ENCODE data around the gene ZNF488.

DNA sequence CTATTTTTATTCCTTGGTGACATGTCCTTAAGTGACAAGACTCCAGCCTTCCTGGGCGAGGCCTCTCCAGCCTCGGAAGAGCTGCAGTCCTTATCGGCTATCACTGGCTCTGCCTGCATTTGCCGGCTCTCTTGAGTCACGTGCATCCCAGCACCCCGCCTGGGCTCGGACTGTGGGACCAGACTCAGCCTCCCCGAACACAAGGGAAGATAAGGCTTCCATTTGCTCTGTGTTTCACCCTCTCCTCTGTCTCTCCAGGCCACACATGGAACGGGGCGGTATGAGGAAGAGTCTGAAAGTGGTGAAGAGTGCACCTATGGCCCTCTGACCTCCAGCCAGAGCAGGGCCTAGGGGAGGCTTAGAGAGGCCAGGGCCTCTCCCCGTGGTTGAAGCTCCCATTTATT is 57.2 kb downstream of the ZNF488 start:
- TF ChIP-seq POLR2AphosphoS5 (IDR thresholded peaks at IDR 0.05; ENCODE audit: low read depth, low read length) (no peak), TAF1 (IDR thresholded peaks at IDR 0.05; ENCODE audit: borderline replicate concordance, insufficient read depth, low read length) (no peak)
